Stomach smooth muscle (tissue), 2 donors: Measurements from ENCODE around the gene PLA2G2C.

ENCODE experiments used
- H3K27ac ChIP-seq: one replicate; pipeline ENCODE4 v1.7.0; 2013; ENCODE audit warnings: mild to moderate bottlenecking, low read length, inconsistent platforms
- H3K27me3 ChIP-seq, 2 donors: one replicate each; pipeline ENCODE4 v1.7.0; 2013; ENCODE audit warnings: low read length in 2 of 2; ENCODE audit not compliant: insufficient read depth in 2 of 2, control insufficient read depth in 1 of 2
- H3K36me3 ChIP-seq, 2 donors: one replicate each; pipeline ENCODE4 v1.7.0; 2013; ENCODE audit warnings: low read length in 2 of 2; ENCODE audit not compliant: control insufficient read depth in 2 of 2, insufficient read depth in 2 of 2
- H3K4me1 ChIP-seq: one replicate; pipeline ENCODE4 v1.7.0; 2013; ENCODE audit warnings: low read length; ENCODE audit not compliant: control insufficient read depth, insufficient read depth
- H3K4me3 ChIP-seq, 2 donors: one replicate each; pipeline ENCODE4 v1.7.0; 2013; ENCODE audit warnings: low read length in 2 of 2
- H3K9ac ChIP-seq, 2 donors: one replicate each; pipeline ENCODE4 v1.7.0; 2013; ENCODE audit warnings: low read length in 2 of 2, mild to moderate bottlenecking in 1 of 2
- H3K9me3 ChIP-seq, 2 donors: one replicate each; pipeline ENCODE4 v1.7.0; 2013; ENCODE audit warnings: low read length in 2 of 2; ENCODE audit not compliant: control insufficient read depth in 2 of 2
- donor health status: healthy.
- donor health status: Pancreatic carcinoma.

PLA2G2C gene

DNA sequence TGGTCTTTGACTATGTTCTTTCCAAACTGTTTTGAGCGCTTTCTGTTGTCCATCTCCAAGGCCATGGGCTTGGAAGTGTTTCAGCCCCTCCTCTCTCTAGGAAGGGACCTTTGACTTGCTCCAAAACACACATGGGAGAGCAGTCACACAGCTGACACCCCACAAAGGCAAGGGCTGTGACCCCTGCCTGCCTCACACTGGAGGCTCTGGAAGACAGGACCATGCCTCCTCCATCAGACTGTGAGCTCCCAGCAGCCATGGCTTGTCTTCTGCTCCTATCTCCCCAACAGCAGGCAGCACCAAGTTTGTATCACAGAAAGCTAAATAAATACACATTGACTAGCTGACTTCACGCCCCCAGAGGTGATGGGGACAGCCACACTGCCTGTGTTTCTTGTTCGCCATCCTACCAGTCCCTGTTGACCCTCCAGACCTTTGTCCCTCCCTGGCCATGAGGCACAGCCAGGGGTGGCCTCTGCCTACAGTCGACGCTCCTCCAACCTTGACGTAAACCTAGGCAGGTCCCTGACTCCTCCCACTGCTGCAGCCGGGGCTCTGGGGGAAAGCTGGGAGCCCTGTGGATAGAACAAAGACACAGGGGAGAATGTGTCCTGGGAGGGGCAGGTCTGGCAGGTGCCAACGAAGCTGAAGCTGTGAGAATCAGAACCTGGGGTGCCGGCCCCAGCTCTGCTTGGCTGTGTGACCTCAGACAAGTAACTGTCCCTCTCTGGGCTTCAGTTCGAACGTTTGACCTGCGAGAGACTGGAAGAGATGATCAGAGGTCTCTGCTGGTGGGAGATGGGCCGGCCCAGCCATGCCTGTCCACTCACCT, 42.4 kb downstream of the PLA2G2C start:
- Histone ChIP-seq H3K36me3 (no peaks in the 10 kb centered on the region), H3K4me3 (no peak overlapping the region), H3K9me3 (no peaks in the 10 kb centered on the region), H3K9ac (no peak overlapping the region), H3K27ac (no peak overlapping the region), H3K27me3 (peaks cover 15 to 25% of the 10 kb centered on the region in 2 donors), H3K4me1 (no peaks in the 10 kb centered on the region)

DNA sequence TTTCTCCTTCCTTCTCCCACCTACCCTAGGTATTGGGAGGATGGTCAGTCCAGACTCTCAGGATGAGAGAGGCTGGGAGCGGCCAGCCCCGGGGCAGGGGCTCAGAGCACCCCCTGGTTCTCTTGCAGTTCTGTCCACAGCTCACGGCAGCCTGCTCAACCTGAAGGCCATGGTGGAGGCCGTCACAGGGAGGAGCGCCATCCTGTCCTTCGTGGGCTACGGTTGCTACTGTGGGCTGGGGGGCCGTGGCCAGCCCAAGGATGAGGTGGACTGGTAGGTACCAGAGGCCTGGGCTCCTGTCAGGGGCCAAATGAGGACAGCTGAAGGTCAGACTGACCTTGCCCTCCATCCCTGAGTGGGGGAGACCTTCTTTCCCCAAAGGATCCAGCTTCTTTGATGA, 43.0 kb downstream of the PLA2G2C start:
- Histone ChIP-seq H3K36me3 (no peaks in the 10 kb centered on the region), H3K4me1 (no peaks in the 10 kb centered on the region), H3K4me3 (no peak overlapping the region), H3K9me3 (no peaks in the 10 kb centered on the region), H3K27me3 (peaks cover 18 to 25% of the 10 kb centered on the region in 2 donors), H3K9ac (no peak overlapping the region), H3K27ac (no peak overlapping the region)

DNA sequence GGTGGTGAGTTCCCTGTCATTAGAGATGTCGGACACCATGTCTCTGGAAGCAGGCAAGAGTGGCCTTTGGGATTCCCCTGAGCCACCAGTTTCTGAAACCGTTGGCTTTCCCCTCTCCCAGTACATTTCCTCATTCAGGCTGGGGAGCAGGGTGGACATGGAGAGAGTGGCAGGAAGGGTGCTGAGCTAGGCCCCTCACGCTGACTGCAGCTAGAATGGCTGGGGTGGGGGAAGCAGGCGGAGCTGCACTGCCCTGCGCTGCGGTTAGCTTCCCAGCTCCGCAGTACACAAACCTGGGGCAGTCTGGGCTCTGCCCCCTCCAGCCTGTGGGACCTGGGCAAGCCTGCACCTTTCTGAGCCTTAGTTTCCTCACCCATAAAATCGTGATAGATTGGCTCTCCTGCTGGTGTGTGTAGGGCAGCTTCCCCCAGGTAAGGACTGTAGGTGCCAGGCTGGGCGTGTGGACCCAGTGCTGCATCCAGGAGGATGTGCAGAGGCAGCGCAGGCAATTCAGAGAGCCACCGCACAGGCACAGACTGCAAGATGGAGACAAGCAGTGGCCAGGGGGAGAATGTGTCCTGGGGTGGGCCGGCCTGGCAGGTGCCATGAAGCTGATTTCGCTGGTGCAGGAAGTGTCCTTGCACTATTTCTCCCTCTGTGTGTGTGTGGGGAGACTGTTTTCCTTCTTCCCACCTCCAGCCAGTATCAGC, 44.2 kb downstream of the PLA2G2C start:
- Histone ChIP-seq H3K4me3 (no peak overlapping the region), H3K4me1 (no peaks in the 10 kb centered on the region), H3K9me3 (no peaks in the 10 kb centered on the region), H3K27ac (no peak overlapping the region), H3K27me3 (peaks cover 24 to 26% of the 10 kb centered on the region in 2 donors), H3K36me3 (no peaks in the 10 kb centered on the region), H3K9ac (no peak overlapping the region)

DNA sequence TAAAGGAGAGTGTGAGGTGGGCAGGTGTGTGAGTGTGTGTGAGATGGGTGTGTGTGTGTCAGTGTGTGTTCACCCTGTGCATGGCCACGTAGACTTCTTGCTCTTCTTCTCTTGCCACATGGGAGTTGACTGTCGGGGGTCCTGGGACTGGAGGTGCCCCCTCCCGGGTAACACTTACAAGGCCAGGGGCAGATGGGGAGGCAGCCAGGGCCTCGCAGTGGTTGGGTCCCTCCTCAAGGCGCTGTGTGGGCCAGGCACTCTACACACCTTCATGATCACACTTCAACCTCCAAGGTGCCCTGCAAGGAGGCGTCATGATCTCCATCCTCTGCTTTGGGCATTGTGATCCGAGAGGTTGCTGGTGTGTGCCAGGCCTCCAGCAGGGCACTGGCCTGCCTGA, 44.9 kb downstream of the PLA2G2C start:
- Histone ChIP-seq H3K27ac (no peak overlapping the region), H3K4me1 (no peaks in the 10 kb centered on the region), H3K36me3 (no peaks in the 10 kb centered on the region), H3K9ac (no peak overlapping the region), H3K4me3 (no peak overlapping the region), H3K9me3 (no peaks in the 10 kb centered on the region), H3K27me3 (peaks cover 21 to 28% of the 10 kb centered on the region in 2 donors)

DNA sequence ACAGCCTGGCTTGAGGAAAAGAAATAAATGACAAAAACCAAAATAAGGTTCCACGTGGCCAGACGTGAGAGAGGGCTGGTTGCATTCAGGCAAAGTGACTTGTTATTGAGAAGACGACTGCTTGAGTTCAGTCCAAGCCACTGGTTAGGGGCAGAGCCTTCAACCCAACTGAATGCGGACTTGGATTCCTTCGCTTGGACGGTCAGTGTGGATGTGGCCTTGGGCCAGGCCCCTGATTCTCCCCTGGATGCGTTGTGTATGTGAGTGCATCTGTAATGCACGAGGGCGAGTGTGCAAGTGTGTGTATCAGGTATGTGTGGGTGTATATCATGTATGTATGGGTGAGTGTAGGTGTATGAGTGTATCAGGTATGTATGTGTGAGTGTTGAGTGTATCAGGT, 45.3 kb downstream of the PLA2G2C start:
- Histone ChIP-seq H3K9ac (peak overlapping the region in 1 of 2 donors; percentile 21), H3K36me3 (no peaks in the 10 kb centered on the region), H3K27ac (no peak overlapping the region), H3K4me3 (no peak overlapping the region), H3K4me1 (no peaks in the 10 kb centered on the region), H3K9me3 (no peaks in the 10 kb centered on the region), H3K27me3 (peaks cover 25 to 28% of the 10 kb centered on the region in 2 donors)

DNA sequence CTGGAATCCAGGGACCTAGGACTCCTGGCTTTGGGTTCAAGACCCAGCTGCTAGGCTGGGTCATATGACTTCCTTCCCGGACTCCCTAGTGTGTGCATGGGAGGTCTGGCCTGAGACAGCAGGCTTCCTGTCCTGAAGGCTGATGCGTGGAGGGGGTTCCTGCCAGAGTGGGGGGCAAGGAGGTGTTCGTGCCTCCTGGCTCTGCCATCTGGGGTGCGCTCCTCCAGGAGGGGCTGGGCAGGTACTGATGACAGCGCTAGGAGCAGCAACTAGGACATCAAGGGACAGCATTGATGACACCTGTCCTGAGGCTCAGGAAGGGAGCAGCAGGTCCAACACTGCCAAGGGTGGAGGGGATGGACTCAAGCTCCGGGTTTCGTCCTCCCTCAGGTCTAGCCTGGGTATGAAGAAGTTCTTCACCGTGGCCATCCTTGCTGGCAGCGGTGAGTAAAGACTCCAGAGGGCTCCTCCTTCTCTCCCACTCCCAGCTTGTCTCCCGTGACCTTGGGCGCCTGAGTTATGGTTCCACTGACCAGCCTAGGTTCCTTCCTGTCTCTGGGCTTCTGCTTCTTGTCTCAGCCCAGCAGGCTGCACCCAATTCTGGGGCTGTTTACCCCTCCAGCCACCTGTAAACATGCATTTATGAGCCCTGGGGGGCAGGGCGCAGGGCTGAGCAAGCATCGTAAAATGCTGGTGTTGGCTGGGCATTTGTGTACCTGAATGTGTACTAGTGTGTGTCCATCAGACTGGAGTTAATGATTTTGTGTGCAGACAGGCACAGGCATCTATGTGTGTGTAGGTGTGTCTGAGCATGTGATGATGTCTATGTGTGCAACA, 46.3 kb downstream of the PLA2G2C start:
- Histone ChIP-seq H3K9ac (no peak overlapping the region), H3K4me3 (no peak overlapping the region), H3K36me3 (no peaks in the 10 kb centered on the region), H3K27ac (no peak overlapping the region), H3K27me3 (peaks cover 26 to 30% of the 10 kb centered on the region in 2 donors), H3K9me3 (no peaks in the 10 kb centered on the region), H3K4me1 (no peaks in the 10 kb centered on the region)

DNA sequence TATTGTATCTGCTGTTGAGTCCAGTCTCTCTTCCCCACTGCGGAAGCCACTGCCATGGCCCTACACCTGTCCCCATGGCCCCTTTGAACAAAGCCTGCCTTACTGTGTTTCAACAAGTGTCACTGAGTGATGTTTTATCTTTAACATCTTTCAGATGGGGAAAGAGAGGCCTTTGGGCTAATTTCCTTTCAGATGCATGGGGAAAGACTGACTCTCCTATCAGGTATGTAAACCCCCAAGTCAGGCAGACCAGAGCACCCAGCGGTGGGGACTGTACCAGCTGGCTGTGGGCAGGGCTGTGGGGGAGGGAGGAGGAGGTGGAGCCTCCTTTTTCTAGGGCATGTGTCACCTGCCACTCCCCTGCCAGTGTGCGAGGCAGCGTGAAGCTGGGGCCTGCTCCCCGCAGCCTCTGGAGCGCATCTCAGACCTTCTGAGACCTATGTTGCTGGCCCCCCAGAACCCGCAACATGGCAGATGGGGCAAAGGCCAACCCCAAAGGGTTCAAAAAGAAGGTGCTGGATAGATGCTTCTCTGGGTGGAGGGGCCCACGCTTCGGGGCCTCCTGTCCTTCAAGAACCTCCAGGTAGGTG, 47.3 kb downstream of the PLA2G2C start, which contains the start of gene PLA2G2F:
PLA2G2F (plus strand) TSS at position 363 of the 590 bp plus-strand sequence; CDS start at position 468, 105 bp downstream.
- Histone ChIP-seq H3K4me3 (no peak within 1 kb of the TSS), H3K9ac (no peak within 1 kb of the TSS), H3K9me3 (no peaks in the 10 kb centered on the region), H3K27me3 (peaks cover 26 to 30% of the 10 kb centered on the region in 2 donors), H3K36me3 (no peaks in the 10 kb centered on the region), H3K27ac (no peak within 1 kb of the TSS), H3K4me1 (no peaks in the 10 kb centered on the region)

DNA sequence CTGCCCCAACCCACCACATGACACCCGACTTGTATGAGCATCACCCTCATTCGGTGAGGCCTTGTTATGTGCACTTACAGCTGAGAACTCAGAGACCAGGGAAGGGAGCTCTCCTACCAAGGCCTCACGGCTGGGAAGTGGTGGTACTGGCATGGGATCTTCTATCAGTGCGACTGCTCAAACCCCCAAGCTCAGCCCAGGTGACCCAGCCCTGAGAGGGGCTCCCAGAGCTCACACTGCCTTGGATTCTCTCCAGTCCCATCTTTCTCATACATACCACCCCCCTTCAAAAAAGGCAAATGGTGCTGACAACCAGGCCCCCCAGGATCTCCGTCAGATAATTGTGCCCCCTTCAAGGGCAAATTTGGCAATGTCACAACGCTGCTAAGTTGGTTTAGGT, 48.0 kb downstream of the PLA2G2C start:
- H3K27me3 ChIP-seq = peaks cover 26 to 30% of the 10 kb centered on the region in 2 donors
- H3K27ac ChIP-seq = no peak overlapping the region
- H3K9me3 ChIP-seq = no peaks in the 10 kb centered on the region
- H3K9ac ChIP-seq = no peak overlapping the region
- no peaks in the 10 kb centered on the region for H3K4me1 ChIP-seq
- no peak overlapping the region for H3K4me3 ChIP-seq
- no peaks in the 10 kb centered on the region for H3K36me3 ChIP-seq

DNA sequence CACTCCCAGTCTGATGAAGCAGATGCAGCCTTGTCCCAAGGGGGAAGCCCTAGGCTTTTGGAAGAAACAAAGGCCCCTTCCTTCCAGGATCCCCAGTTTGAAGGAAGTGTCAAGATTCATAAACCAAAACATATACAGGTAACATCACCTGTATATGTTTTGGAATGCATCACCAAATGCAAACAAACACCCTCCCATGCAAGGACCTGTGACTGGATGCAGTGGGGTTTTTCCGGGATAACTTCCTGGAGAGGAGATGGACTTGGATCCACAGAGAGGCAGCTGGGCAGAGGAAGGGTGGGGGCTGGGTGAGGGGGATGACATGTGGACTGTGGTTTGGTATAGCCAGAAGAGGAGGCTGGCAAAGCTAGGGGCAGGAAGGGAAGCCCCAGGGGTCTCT, 48.7 kb downstream of the PLA2G2C start:
- no peak overlapping the region for H3K27ac ChIP-seq

DNA sequence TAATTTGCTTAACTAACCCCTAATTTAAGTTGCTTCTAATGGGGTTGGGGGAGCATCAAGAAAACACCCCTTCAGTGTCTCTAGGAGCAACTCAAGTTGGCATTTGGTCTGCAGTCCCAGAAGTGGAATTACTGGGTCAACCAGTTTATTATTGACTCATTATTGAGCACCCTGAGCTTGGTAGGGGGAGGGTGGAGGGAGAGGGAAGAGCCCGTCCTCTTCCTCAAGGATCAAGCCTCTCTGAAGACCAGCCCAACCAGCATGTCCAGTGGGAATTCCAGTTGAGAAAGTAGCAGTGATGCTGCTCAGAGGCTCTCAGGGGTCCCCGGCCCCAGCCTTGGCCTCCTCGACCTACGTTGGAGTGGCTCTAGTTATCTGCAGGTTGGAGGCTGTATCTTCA, 49.3 kb downstream of the PLA2G2C start:
- H3K9me3 ChIP-seq = no peaks in the 10 kb centered on the region
- no peak overlapping the region for H3K4me3 ChIP-seq
- no peak overlapping the region for H3K27ac ChIP-seq
- no peak overlapping the region for H3K9ac ChIP-seq
- H3K36me3 ChIP-seq = no peaks in the 10 kb centered on the region
- H3K4me1 ChIP-seq = no peaks in the 10 kb centered on the region
- H3K27me3 ChIP-seq = peaks cover 24 to 25% of the 10 kb centered on the region in 2 donors

More for the DNA sequence above, 48.7 kb downstream of the PLA2G2C start:
- Histone ChIP-seq H3K4me3 (no peak overlapping the region), H3K9me3 (no peaks in the 10 kb centered on the region), H3K36me3 (no peaks in the 10 kb centered on the region), H3K4me1 (no peaks in the 10 kb centered on the region), H3K27me3 (peaks cover 25 to 26% of the 10 kb centered on the region in 2 donors), H3K9ac (no peak overlapping the region)
